K562 treated with DMSO at 1 percent for 4 hours (cell line): ENCODE data around the gene CAPZA3. TPM values are rescaled to one million over a fixed set of nuclear protein-coding genes. Genes with fewer than 3 reads are reported as not detected.

Experiments
- total RNA-seq: library from RNA; unstranded; fragments of 300-600 nt; gene quantifications from 2 replicates; pipeline ENCODE4 v1.2.3, GENCODE V29; 2022; ENCODE audit not compliant: insufficient read depth

CAPZA3 gene, protein sequence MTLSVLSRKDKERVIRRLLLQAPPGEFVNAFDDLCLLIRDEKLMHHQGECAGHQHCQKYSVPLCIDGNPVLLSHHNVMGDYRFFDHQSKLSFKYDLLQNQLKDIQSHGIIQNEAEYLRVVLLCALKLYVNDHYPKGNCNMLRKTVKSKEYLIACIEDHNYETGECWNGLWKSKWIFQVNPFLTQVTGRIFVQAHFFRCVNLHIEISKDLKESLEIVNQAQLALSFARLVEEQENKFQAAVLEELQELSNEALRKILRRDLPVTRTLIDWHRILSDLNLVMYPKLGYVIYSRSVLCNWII
- total RNA-seq, result not detected in 2 replicates

DNA sequence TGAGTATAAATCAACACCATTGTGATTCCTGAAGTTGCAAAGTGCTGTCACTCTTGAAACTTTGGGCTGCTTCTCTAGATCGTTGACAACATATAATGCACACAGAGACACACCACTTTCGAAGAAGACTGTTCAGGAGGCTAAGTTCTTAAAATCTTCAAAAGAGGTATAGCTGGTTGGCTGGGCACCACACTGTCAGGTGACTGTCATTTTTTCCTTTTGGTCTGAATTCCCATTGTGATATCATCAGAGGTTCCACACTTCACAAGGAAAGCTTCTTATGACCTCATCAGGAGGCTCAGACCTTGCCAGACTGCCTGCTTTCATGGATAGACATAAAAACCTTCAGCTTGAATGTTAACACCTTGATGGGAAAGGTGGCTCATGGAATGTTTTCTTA, at the start of gene CAPZA3, which contains the start of gene PLCZ1:
Gene CAPZA3, plus strand, starts transcription at position 301 of the 400 bp plus-strand sequence. CDS start 150 bp downstream, outside the sequence.
Gene PLCZ1, minus strand, starts transcription at position 194 of the 400 bp plus-strand sequence. CDS start 641 bp downstream, outside the sequence.

Other genes starting within 250 kb of the CAPZA3 start
- not detected in 2 replicates for gene PLCZ1, start 107 bp upstream of the CAPZA3 start, total RNA-seq